Heart left ventricle (tissue), 13 donors: ENCODE measurements around the gene RPS6KA2.

Experiments
- CTCF ChIP-seq, 12 donors: fragments of 200-600 bp; sonication (generic) in 4 of 12; IDR thresholded peaks; one replicate each; pipeline versions ENCODE4 v1.5.0 to v1.8.0; 2018 to 2022; ENCODE audit warnings: antibody characterized with exemption in 12 of 12, mild to moderate bottlenecking in 5 of 12
- POLR2A ChIP-seq, 2 donors: fragments of 450-650 bp; IDR thresholded peaks; one replicate each; pipeline ENCODE4 v1.6.1; 2017; ENCODE audit warnings: antibody characterized with exemption in 2 of 2, mild to moderate bottlenecking in 2 of 2, moderate library complexity in 2 of 2
- donor health status: ischemic (EF 13 %, LVEDD 7.1; RV severe dilation, severe dysfunction).
- donor health status: DM: no; HTN: yes; CAD: no.
- donor health status: DM: no; HTN: no; CAD: no.
- donor health status: ischemic (EF 25% LVEDD 6.9; RV normal size, moderate dysfunction).
- donor health status: ischemic (EF 25% LVEDD 5.7; RV mildly dilated, moderate dysfunction).
- donor health status: ischemic (EF 35%, LVEDD 5.7; RV mildly dilated, moderate dysfunction).
- donor health status: nonischemic (EF 11% LVEDD 7.7; RV severe dilation, severe dysfunction).
- donor health status: DM: yes; HTN: yes; CAD: no.
- donor health status: PGD.
- donor health status: ischemic (EF 29% LVEDD 5.4; RV normal size, mild dysfunction).
- donor health status: nonischemic (EF 23%, LVEDD 6.1; RV moderate dilation, normal function).

DNA sequence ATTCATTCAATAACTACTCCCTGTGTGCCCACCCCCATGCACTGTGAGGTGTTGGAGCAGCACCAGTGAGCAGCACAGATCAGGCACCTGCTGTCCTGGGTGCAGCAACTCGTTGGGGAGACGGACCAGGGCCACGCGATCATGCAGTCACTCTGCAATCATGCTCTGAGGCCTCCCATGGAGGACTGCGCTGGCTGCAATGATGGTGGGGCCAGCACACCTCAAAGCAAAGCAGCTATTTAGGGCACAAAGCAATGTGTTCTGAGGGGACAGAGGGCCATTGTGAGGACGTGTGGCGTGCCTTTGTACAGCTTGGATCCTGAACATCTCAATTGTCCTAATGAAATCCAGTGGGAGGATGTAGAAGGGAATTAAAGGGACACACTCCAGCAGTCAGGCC lies 203.3 kb downstream of the RPS6KA2 start:
- TF ChIP-seq CTCF (IDR thresholded peaks at IDR 0.05) = no peak
- TF ChIP-seq POLR2A (IDR thresholded peaks at IDR 0.05) = no peak
